RWPE2 (cell line): ENCODE data around the gene ABCA7.
A peak's percentile ranks its signal among the peaks of the same experiment; 100 is the strongest.

Experiments used
- ATAC-seq: fragments of 200-7000 bp; cut with Tn5 transposase; 3 replicates; pipeline ENCODE4 v1.9.1; 2021; ENCODE audit warnings: low read depth
- DNase-seq: peaks from one replicate; pipeline ENCODE4 v3.0.0-alpha.2; 2020; ENCODE audit warnings: low spot score
- H3K27ac ChIP-seq: fragments of 450-650 bp; 2 replicates; pipeline ENCODE4 v1.5.1; 2017; ENCODE audit warnings: mild to moderate bottlenecking; ENCODE audit not compliant: poor library complexity, severe bottlenecking
- H3K27me3 ChIP-seq: fragments of 250-450 bp; sonication (Bioruptor Pico); 2 replicates; pipeline ENCODE4 v1.5.1; 2021; ENCODE audit warnings: mild to moderate bottlenecking, moderate library complexity; ENCODE audit not compliant: insufficient read depth, poor library complexity, severe bottlenecking
- H3K36me3 ChIP-seq: fragments of 250-450 bp; sonication (Bioruptor Pico); 2 replicates; pipeline ENCODE4 v1.5.1; 2020; ENCODE audit warnings: low read depth, mild to moderate bottlenecking, moderate library complexity
- H3K4me1 ChIP-seq: fragments of 250-450 bp; sonication (Bioruptor Pico); 2 replicates; pipeline ENCODE4 v1.5.1; 2021; ENCODE audit warnings: mild to moderate bottlenecking, moderate library complexity; ENCODE audit not compliant: insufficient read depth, poor library complexity, severe bottlenecking
- H3K4me3 ChIP-seq: fragments of 250-450 bp; sonication (Bioruptor Pico); 2 replicates; pipeline ENCODE4 v1.5.1; 2021; ENCODE audit warnings: mild to moderate bottlenecking, moderate library complexity; ENCODE audit not compliant: severe bottlenecking
- H3K9me3 ChIP-seq: fragments of 250-450 bp; sonication (Bioruptor Pico); 2 replicates; pipeline ENCODE4 v1.5.1; 2021; ENCODE audit warnings: mild to moderate bottlenecking, moderate library complexity; ENCODE audit not compliant: severe bottlenecking
- TF ChIP-seq, protein P1 (sequence below): fragments of 450-650 bp; IDR thresholded peaks from one replicate; pipeline ENCODE4 v1.5.1; 2017; ENCODE audit warnings: mild to moderate bottlenecking, moderate library complexity; ENCODE audit not compliant: poor library complexity, severe bottlenecking

Gene ABCA7

DNA sequence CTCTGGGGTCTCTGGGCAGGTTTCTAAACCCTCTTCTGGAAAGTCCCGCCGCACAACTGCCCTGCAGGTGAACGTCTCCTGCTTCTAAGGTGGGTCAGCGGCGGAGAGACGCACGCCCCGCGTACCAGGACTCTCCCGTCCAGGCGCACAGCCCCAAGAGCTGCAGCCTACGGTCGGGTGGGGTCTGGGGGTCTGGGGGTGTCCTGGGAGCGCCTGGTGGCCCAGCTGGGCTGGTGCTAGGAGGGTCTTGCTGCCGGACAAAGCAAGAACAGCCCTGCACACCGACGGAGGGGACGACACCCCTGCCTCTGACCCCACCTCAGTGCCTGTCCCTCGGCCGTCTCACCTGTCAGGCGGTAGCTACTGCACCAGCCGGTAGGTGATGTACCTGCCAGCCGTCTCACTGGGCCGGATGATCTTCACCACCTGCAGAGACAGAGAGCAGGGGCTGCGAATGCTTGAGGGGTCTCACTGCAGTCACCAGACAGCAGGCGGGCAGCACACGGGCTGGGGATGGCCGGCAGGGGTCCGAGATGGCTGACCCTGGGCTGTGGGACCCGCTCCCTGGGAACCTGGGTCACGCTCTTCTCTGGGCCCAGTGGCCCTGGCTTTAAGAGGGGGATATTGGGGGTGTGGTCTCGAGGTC lies 49.3 kb downstream of the ABCA7 start:
- DNase-seq (peak; percentile 54), ATAC-seq (no peak)
- Histone ChIP-seq H3K9me3 (no peaks in the 10 kb centered on the region), H3K4me1 (no peaks in the 10 kb centered on the region), H3K4me3 (no peak overlapping the region), H3K27me3 (no peaks in the 10 kb centered on the region), H3K27ac (no peak overlapping the region), H3K36me3 (peaks cover 46% of the 10 kb centered on the region)
- TF ChIP-seq, protein P1, sequence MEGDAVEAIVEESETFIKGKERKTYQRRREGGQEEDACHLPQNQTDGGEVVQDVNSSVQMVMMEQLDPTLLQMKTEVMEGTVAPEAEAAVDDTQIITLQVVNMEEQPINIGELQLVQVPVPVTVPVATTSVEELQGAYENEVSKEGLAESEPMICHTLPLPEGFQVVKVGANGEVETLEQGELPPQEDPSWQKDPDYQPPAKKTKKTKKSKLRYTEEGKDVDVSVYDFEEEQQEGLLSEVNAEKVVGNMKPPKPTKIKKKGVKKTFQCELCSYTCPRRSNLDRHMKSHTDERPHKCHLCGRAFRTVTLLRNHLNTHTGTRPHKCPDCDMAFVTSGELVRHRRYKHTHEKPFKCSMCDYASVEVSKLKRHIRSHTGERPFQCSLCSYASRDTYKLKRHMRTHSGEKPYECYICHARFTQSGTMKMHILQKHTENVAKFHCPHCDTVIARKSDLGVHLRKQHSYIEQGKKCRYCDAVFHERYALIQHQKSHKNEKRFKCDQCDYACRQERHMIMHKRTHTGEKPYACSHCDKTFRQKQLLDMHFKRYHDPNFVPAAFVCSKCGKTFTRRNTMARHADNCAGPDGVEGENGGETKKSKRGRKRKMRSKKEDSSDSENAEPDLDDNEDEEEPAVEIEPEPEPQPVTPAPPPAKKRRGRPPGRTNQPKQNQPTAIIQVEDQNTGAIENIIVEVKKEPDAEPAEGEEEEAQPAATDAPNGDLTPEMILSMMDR, result no peak

DNA sequence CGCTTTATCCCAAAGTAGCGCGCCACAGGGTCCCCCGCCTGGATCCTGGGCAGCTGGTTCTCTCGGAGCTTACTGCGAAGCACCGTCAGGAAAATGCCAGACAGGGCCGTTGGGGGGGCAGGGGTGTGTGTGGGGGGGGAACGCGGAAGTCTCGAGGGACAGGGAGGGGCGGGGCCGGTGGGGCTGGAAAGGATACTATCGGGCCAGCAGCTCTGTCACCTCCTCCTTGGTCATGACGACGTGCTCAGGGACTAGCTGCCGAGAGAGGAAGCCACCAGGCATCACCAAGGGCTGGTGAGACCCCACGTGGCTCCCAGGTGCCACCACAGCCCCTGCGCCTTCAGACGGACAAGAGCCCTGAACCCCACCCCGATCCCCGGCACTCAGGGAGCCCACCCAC lies 50.0 kb downstream of the ABCA7 start:
- Histone ChIP-seq H3K9me3 (no peaks in the 10 kb centered on the region), H3K36me3 (peaks cover 46% of the 10 kb centered on the region), H3K4me1 (no peaks in the 10 kb centered on the region), H3K4me3 (no peak overlapping the region), H3K27ac (no peak overlapping the region), H3K27me3 (no peaks in the 10 kb centered on the region)
- DNase-seq (peak; percentile 45), ATAC-seq (no peak)
- TF ChIP-seq, protein P1, result no peak

DNA sequence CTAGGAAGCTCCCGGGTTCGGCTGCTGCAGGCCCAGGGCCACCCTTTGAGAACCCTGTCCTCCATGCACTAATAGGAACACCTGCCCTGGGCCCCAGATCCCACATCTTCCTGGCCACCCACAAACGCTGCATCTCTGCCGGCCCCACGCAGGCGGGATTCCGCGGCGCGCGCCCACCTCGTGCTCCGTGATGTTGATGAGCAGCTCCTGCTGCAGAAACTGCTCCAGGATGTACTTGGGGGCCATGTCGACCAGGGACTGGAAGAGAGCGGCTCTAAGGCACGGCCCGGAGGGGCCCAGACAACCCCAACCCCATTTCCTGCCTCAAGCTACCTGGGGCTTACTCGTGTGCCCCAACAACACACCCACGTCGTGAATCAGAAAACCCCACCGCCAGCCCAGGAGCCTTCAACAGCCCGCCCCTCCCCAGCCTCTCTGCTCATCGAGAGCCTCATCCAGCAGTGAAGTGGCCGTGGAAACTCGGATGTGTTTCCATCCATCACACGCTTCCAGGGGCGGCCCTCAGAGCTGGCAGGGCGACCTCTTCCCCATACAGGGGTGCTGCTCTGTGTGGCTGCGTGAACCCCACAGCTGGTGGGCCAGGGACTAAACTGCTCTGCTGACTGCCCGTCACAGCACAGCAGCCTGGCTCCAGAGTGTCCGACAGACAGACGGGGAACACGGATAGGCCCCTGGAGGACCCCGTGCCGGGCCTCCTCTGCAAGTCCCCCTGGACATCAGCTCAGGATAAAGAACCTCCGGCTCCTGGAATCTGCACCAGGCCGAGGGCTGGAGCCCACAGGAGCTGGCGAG lies 51.0 kb downstream of the ABCA7 start:
- H3K27me3 ChIP-seq, result no peaks in the 10 kb centered on the region
- H3K9me3 ChIP-seq, result no peaks in the 10 kb centered on the region
- no peak overlapping the region for H3K4me3 ChIP-seq
- ATAC-seq (no peak), DNase-seq (peak; percentile 56)
- TF ChIP-seq, protein P1, result no peak
- H3K36me3 ChIP-seq, result peaks cover 46% of the 10 kb centered on the region
- H3K27ac ChIP-seq, result no peak overlapping the region
- H3K4me1 ChIP-seq, result no peaks in the 10 kb centered on the region

DNA sequence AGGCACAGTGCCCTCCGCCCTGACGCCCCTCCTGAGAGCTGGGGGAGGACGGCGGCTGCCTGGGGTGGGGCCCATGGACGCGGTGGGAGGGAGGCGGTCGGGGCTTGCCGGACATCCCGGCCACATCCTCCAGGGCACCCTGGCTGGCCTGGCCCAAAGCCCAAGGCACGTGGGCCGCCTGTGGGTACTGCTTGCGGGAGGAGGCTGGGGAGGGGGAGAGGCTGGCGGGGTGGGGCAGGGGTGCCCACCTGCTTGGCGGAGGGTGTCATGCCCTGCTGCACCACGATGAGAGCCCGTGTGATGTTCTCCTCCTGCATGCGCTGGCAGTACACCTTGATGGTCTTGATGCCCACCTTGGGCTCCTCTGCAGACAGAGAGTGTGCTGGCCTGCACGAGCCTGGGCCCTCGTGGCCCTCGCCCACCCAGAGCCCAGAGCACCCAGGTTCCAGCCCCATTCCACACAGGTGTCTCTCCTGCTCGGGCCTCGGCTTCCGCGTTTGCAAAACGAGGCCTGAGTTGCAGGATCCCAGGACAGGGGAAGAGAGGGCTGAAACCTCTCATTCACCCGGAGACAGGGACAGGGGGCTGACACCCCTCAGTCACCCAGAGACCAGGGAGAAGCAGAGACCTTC lies 51.8 kb downstream of the ABCA7 start:
- Histone ChIP-seq H3K9me3 (no peaks in the 10 kb centered on the region), H3K4me1 (no peaks in the 10 kb centered on the region)

More for the DNA sequence above, 51.8 kb downstream of the ABCA7 start:
- peaks cover 46% of the 10 kb centered on the region for H3K36me3 ChIP-seq
- H3K27me3 ChIP-seq, result no peaks in the 10 kb centered on the region
- H3K27ac ChIP-seq, result no peak overlapping the region
- ATAC-seq, result no peak
- peak; percentile 54 for DNase-seq
- no peak overlapping the region for H3K4me3 ChIP-seq
- TF ChIP-seq, protein P1, result no peak
